Measurements from ENCODE around the gene HNF4A. TPM values are rescaled to one million over a fixed set of nuclear protein-coding genes. Genes with fewer than 3 reads are reported as not detected.
A peak's percentile ranks its signal among the peaks of the same experiment; 100 is the strongest.

Gene HNF4A
- total and polyA plus RNA-seq, 2 of the 13 experiments (the other 11 are each of a cell fraction or from before 2014, with no cell fraction given): 80.9 to 169 TPM

- TF ChIP-seq ZNF512B (CRISPR knock-in tag; IDR thresholded peaks at IDR 0.05; ENCODE audit: borderline replicate concordance): peak; percentile 96
- no peak for TF ChIP-seq MTERF4 (CRISPR knock-in tag; IDR thresholded peaks at IDR 0.05)
- peak; percentile 100 for TF ChIP-seq HNF1B (CRISPR knock-in tag; IDR thresholded peaks at IDR 0.05)
- TF ChIP-seq ZNF644 (CRISPR knock-in tag; IDR thresholded peaks at IDR 0.05; ENCODE audit: low read depth): peak; percentile 90
- TF ChIP-seq ZNF788 (CRISPR knock-in tag; IDR thresholded peaks at IDR 0.05; ENCODE audit: borderline replicate concordance): peak; percentile 91; the same call in 1 of the 2 replicates
- TF ChIP-seq PHF8 (CRISPR knock-in tag; IDR thresholded peaks at IDR 0.05): peak; percentile 72
- TF ChIP-seq ZNF329 (CRISPR knock-in tag; IDR thresholded peaks at IDR 0.05; ENCODE audit: low read depth): 0 out of 2 replicates have a peak, but pooled peaks have one; percentile 73
- no peak for TF ChIP-seq ZNF484 (CRISPR knock-in tag; IDR thresholded peaks at IDR 0.05; ENCODE audit: borderline replicate concordance, low read depth)
- peak; percentile 94 for TF ChIP-seq ARNT2 (CRISPR knock-in tag; IDR thresholded peaks at IDR 0.05; ENCODE audit: low read depth)
- TF ChIP-seq ZNF574 (CRISPR knock-in tag; IDR thresholded peaks at IDR 0.05): peak; percentile 92
- TF ChIP-seq MLX (CRISPR knock-in tag; IDR thresholded peaks at IDR 0.05): no peak; the same call in none of the 2 replicates
- TF ChIP-seq ZNF24 (IDR thresholded peaks at IDR 0.05): peak; percentile 64; the same call in 1 of the 2 replicates
- TF ChIP-seq CEBPG (CRISPR knock-in tag; IDR thresholded peaks at IDR 0.05): peak; percentile 98
- peak; percentile 63; the same call in 1 of the 2 replicates for TF ChIP-seq TFDP2 (CRISPR knock-in tag; IDR thresholded peaks at IDR 0.05)
- no peak; the same call in 1 of the 2 replicates for TF ChIP-seq MBD4 (IDR thresholded peaks at IDR 0.05; ENCODE audit: borderline replicate concordance, low read length)
- TF ChIP-seq ZNF33A (CRISPR knock-in tag; IDR thresholded peaks at IDR 0.05; ENCODE audit: borderline replicate concordance): 0 out of 2 replicates have a peak, but pooled peaks have one; percentile 3
Observed at GRCh38 chr20:44394702-44395460, 39.4 kb downstream of the HNF4A start (continued).
